Measurements from ENCODE around the gene LRRC1. TPM values are rescaled to one million over a fixed set of nuclear protein-coding genes. Genes with fewer than 3 reads are reported as not detected.
A peak's percentile ranks its signal among the peaks of the same experiment; 100 is the strongest.

LRRC1 gene
- total and polyA plus RNA-seq, 10 of the 15 experiments (the other 5 are each of a cell fraction or from before 2014, with no cell fraction given) = 0.35 to 9.3 (median 0.63) TPM

DNA sequence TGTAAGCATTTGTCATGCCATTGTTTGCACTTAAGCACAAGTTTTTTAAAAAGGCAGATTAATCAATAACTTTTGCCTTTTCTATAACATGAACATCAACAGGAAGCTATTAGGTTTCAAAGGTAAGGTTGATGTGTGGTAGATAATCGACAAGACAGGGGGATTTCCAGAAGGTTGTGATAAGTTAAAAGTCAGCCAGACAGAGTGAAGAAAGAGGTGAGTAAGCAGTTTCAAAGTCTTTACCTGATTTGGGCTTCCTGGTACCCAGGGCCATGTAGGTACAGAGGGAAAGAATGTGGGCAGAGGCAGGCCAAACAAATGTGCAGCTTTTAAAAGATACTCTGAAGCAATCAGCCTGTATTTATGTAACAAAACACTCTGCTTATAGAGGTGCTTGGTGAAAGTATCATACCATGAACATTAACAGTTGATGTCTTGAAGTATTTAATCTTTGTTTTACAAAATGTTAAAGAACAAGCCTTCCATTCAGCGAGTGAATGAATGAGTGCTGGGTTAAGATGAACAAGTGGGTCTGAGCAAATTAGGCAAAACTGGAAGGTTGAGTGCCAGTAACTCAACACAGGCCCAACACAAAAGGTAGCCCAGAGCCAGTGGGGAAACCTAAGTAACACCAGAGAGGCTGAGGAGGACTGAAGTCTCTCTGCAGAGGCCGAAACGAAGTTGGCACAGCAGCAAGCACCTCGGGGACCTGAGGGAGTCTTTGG is 60.2 kb downstream of the LRRC1 start (continued):
- no peak for TF ChIP-seq ZZZ3 (IDR thresholded peaks at IDR 0.05; ENCODE audit: control insufficient read depth, insufficient read length, low read depth)
- 0 out of 2 replicates have a peak, but pooled peaks have one; percentile 38 for TF ChIP-seq RELB (IDR thresholded peaks at IDR 0.05; ENCODE audit: low read depth)

- no TSS peak for BruUV-seq (replicated peaks)
- no peak overlapping the region for H2AFZ ChIP-seq (ENCODE audit: control insufficient read depth, low read depth, low read length)
- no peak overlapping the region for H3K9ac ChIP-seq (ENCODE audit: control insufficient read depth, insufficient read depth, low read length)
- no peak for ATAC-seq
- CTCF ChIA-PET = interaction anchor here (0.6 to 1.4 kb wide), 2 partner anchors 49 to 1161 kb away, joined by 3 read pairs; no protein-coding TSS in a partner anchor
- SMC1A ChIA-PET (ENCODE audit: uncharacterized antibody, unreplicated experiment) = interaction anchor here (1.6 kb wide), 1 partner anchor 27 kb away, joined by 4 read pairs; no protein-coding TSS in a partner anchor
- no peaks in the 10 kb centered on the region for H3K79me2 ChIP-seq (ENCODE audit: control insufficient read depth, insufficient read depth, low read length)
- intact Hi-C loops (cut with micrococcal nuclease; ENCODE audit: unreplicated experiment) (no loop called here), in situ Hi-C loops (cut with MboI) (no loop called here)
- H4K20me1 ChIP-seq (ENCODE audit: control insufficient read depth, insufficient read depth) = no peaks in the 10 kb centered on the region
- H3K27me3 ChIP-seq (replicated peaks in 1 of 2; ENCODE audit: control insufficient read depth in 2 of 2, insufficient read depth in 2 of 2, low read length in 1 of 2) = no peaks in the 10 kb centered on the region
- no peak for FAIRE-seq
- POLR2A ChIA-PET = no interaction called here
- no peaks in the 10 kb centered on the region for H3K9me3 ChIP-seq (replicated peaks; ENCODE audit: control insufficient read depth, insufficient read depth, low read length)
- WGBS (ENCODE audit: insufficient coverage, insufficient replicate concordance, low lambda C conversion rate, missing lambda C conversion rate) = 18% methylated on average over 2 of the region's 2 CpGs
- DNase-seq (ENCODE audit: low read depth, low spot score) = no peak
- no peak overlapping the region for H3K27ac ChIP-seq (ENCODE audit: control insufficient read depth, insufficient read depth)
- TF ChIP-seq ATF7 (IDR thresholded peaks at IDR 0.05; ENCODE audit: low read depth) (no peak), RCOR1 (conservative IDR thresholded peaks at IDR 0.05; ENCODE audit: low read depth, low read length) (no peak), IKZF1 (conservative IDR thresholded peaks at IDR 0.05) (no peak), SUZ12 (IDR thresholded peaks at IDR 0.05; ENCODE audit: unreplicated experiment) (no peak), YY1 (IDR thresholded peaks at IDR 0.05; ENCODE audit: low read depth, low read length) (no peak), SPI1 (IDR thresholded peaks at IDR 0.05; ENCODE audit: borderline replicate concordance, insufficient read depth, low read depth, low read length) (no peak), SIX5 (IDR thresholded peaks at IDR 0.05; ENCODE audit: low read depth, low read length, severe bottlenecking) (no peak), RAD51 (IDR thresholded peaks at IDR 0.05) (no peak), SKIL (IDR thresholded peaks at IDR 0.05; ENCODE audit: low read depth, poor library complexity, severe bottlenecking) (no peak), PAX5 (IDR thresholded peaks at IDR 0.05; ENCODE audit: borderline replicate concordance, low read depth, low read length) (no peak), SRF (IDR thresholded peaks at IDR 0.05; ENCODE audit: low read depth in 2 of 2, low read length in 2 of 2) (no peak), CHD4 (IDR thresholded peaks at IDR 0.05) (no peak)
- no peak overlapping the region for H3K4me3 ChIP-seq
- no peaks in the 10 kb centered on the region for H3K36me3 ChIP-seq (ENCODE audit: control insufficient read depth in 2 of 2, insufficient read depth in 2 of 2, low read length in 1 of 2)
- no peaks in the 10 kb centered on the region for H3K4me1 ChIP-seq (ENCODE audit: control insufficient read depth, insufficient read depth, low read length)
- H3K4me2 ChIP-seq (ENCODE audit: control insufficient read depth, insufficient read depth) = no peak overlapping the region
- RAD21 ChIA-PET (ENCODE audit: unreplicated experiment) = no interaction called here
Observed at GRCh38 chr6:53855940-53856339, 61.1 kb downstream of the LRRC1 start.

Measured in GM12878 (cell line).